Bronchial epithelial cell (primary cell): ENCODE data around the gene CSDE1. TPM values are rescaled to one million over a fixed set of nuclear protein-coding genes. Genes with fewer than 3 reads are reported as not detected.

Experiments
- DNase-seq: peaks from one replicate; pipeline ENCODE4 v3.0.0-alpha.2; 2010; ENCODE audit warnings: low read depth
- FAIRE-seq: peaks from 2 replicates; lab custom pipeline; 2011; peaks lifted over from hg19 to GRCh38; lab: Jason Lieb, UNC
- H3K27me3 ChIP-seq: 2 replicates; pipeline ENCODE4 v1.5.1; 2011; ENCODE audit warnings: low read length; ENCODE audit not compliant: control insufficient read depth, insufficient read depth
- H3K36me3 ChIP-seq: 2 replicates; pipeline ENCODE4 v1.5.1; 2011; ENCODE audit warnings: low read length; ENCODE audit not compliant: control insufficient read depth, insufficient read depth
- H3K4me3 ChIP-seq: 2 replicates; pipeline ENCODE4 v1.5.1; 2011; ENCODE audit warnings: mild to moderate bottlenecking, low read depth, low read length, control low read depth
- CTCF ChIP-seq: IDR thresholded peaks from 2 replicates; pipeline ENCODE4 v1.5.1; 2011; ENCODE audit warnings: mild to moderate bottlenecking, moderate library complexity, low read length, control low read depth, inconsistent platforms; ENCODE audit not compliant: insufficient read depth, severe bottlenecking
- total RNA-seq: library from RNA; depleted of rRNA; stranded (reverse); fragments of >200 nt; gene quantifications from 2 replicates; pipeline ENCODE4 v1.2.1, GENCODE V29; 2014

The CSDE1 gene
- total RNA-seq, 1 donor from 2014 or later: 875 TPM

DNA sequence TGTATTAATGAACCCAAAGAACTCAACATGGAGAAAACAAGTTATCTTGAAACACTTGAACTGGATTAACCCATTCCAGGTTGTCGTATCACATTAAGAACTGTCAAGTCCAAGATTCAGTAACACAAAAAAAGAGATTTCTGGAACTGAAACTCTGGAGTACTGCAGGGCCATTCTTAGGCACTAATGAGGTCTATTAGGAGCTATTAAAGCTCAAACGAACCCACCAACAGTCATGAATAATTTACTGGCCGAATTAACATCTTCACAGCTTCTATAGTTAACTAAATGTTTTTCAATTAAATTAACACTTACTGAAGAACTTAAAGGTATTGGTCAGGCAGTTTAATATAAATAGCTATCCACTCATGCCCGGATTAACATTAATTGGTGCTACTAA, 4.6 kb downstream of the CSDE1 start:
- no peak for TF ChIP-seq CTCF
- FAIRE-seq (no peak), DNase-seq (no peak)
- no peaks in the 10 kb centered on the region for H3K27me3 ChIP-seq
- peaks cover 5% of the 10 kb centered on the region for H3K36me3 ChIP-seq
- no peak overlapping the region for H3K4me3 ChIP-seq

GRCh38 chr1:114750780-114751179, 7.0 kb downstream of the CSDE1 start:
- H3K27me3 ChIP-seq: no peaks in the 10 kb centered on the region
- TF ChIP-seq CTCF: no peak
- H3K4me3 ChIP-seq: no peak overlapping the region
- peaks cover 8% of the 10 kb centered on the region for H3K36me3 ChIP-seq
- FAIRE-seq (no peak), DNase-seq (peak; percentile 41)

- FAIRE-seq (no peak), DNase-seq (no peak)
- TF ChIP-seq CTCF: no peak
- no peak overlapping the region for H3K4me3 ChIP-seq
- peaks cover 8% of the 10 kb centered on the region for H3K36me3 ChIP-seq
- H3K27me3 ChIP-seq: no peaks in the 10 kb centered on the region
These were observed 7.9 kb downstream of the CSDE1 start for GRCh38 chr1:114749835-114750234.

DNA sequence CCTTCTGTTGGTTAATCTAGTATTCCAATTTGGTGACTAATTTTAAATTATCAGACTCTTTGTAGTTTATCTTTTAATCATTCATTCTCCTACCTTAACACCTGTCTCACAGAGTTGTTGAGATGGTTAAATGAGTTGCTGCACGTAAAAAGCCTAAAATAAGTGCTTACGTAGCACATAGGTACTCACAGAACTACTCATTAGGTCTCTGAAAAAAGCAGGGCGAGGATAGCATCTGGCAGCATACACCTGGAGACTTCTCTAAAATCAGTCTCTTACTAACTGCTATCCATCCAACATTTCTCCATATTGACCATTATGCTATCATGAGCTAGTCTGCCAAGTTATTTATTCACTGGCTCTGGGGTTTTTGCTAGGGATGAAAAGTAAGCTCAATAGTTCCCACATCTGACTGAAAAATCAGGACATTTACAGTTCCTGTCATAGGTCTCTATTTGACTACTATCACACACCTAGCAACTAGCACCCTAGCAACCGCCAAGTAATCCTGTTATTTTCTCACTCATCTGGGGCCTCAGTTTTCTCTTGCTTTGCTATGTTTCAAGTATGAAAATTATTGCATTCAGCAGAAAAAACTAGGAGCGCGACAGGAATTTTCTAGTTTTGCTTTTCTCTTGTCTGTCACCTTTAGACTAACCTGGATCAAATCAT, 11.2 kb downstream of the CSDE1 start:
- Histone ChIP-seq H3K27me3 (no peaks in the 10 kb centered on the region), H3K4me3 (no peak overlapping the region), H3K36me3 (peaks cover 9% of the 10 kb centered on the region)
- DNase-seq (no peak), FAIRE-seq (no peak)
- TF ChIP-seq CTCF: no peak

DNA sequence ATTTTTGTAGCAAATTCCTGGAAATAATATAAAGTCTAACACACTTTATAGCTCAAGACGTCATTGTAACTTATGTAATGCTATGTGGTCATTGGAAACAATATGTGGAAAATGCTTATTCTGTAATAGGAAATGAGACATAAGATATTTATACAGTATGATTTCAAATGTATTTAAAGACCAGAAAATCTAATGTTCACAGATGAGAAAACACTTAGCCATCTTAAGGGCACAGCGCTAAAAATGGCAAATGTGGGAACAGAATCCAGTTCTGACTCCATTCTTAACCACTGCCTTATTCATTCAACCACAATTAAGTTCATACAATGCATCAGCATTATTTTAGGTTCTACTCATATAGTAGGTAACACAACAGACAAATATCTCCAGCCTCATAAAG, 12.5 kb downstream of the CSDE1 start:
- DNase-seq: no peak
- no peaks in the 10 kb centered on the region for H3K27me3 ChIP-seq
- peaks cover 9% of the 10 kb centered on the region for H3K36me3 ChIP-seq
- TF ChIP-seq CTCF: no peak
- FAIRE-seq: no peak
- H3K4me3 ChIP-seq: no peak overlapping the region
